GM12878 (cell line): Measurements from ENCODE around the gene AURKAIP1. TPM values are rescaled to one million over a fixed set of nuclear protein-coding genes. Genes with fewer than 3 reads are reported as not detected.

Experiments used
- ATAC-seq: fragments of 200-7000 bp; cut with Tn5 transposase; 3 replicates; pipeline ENCODE4 v1.9.1; 2020; ENCODE audit warnings: mild to moderate bottlenecking, moderate library complexity
- BruUV-seq: library from RNA; stranded (reverse); fragments of 400-500 nt; replicated peaks from 2 replicates; lab custom pipeline; 2021; lab: Mats Ljungman, UMichigan
- CTCF ChIA-PET: fragments of 300-600 bp; sonication (Branson Sonifier 250); formaldehyde crosslinking; extraction: SDS; loops from one replicate; lab custom pipeline; 2021; ENCODE audit warnings: inconsistent platforms; lab: Yijun Ruan, JAX
- POLR2A ChIA-PET: fragments of 350-600 bp; formaldehyde crosslinking; extraction: SDS; loops from one replicate; lab custom pipeline; 2021; ENCODE audit warnings: inconsistent platforms; lab: Charles Lee
- RAD21 ChIA-PET: fragments of 300-600 bp; sonication (Branson Sonifier 250); formaldehyde crosslinking; loops from one replicate; lab custom pipeline; 2023; ENCODE audit warnings: antibody characterized with exemption; ENCODE audit not compliant: unreplicated experiment; lab: Charles Lee
- SMC1A ChIA-PET: fragments of 300-600 bp; sonication (Branson Sonifier 250); formaldehyde crosslinking; loops from one replicate; lab custom pipeline; 2023; ENCODE audit not compliant: unreplicated experiment, uncharacterized antibody; lab: Charles Lee
- DNase-seq: peaks from one replicate; pipeline ENCODE4 v3.0.0-alpha.2; 2011; ENCODE audit warnings: low read depth, low spot score
- FAIRE-seq: peaks from 3 replicates; lab custom pipeline; 2011; peaks lifted over from hg19 to GRCh38; lab: Jason Lieb, UNC
- H2AFZ ChIP-seq: 2 replicates; pipeline ENCODE4 v1.6.0; 2011; ENCODE audit warnings: low read depth, low read length, control low read depth; ENCODE audit not compliant: control insufficient read depth
- H3K27ac ChIP-seq: 2 replicates; pipeline ENCODE4 v1.5.1; 2011; ENCODE audit warnings: control low read depth; ENCODE audit not compliant: control insufficient read depth, insufficient read depth
- H3K27me3 ChIP-seq, 2 experiments: replicated peaks in 1 of 2; 2 replicates each; pipeline versions ENCODE4 v1.6.0 to v1.6.1; 2011; ENCODE audit warnings: low read length in 1 of 2; ENCODE audit not compliant: control insufficient read depth in 2 of 2, insufficient read depth in 2 of 2
- H3K36me3 ChIP-seq, 2 experiments: 2 replicates each; pipeline ENCODE4 v1.5.1; 2011; ENCODE audit warnings: low read length in 1 of 2; ENCODE audit not compliant: control insufficient read depth in 2 of 2, insufficient read depth in 2 of 2
- H3K4me1 ChIP-seq: 2 replicates; pipeline ENCODE4 v1.6.1; 2011; ENCODE audit warnings: mild to moderate bottlenecking, low read length, moderate library complexity, mixed read lengths; ENCODE audit not compliant: control insufficient read depth, insufficient read depth
- H3K4me2 ChIP-seq: 2 replicates; pipeline ENCODE4 v1.6.0; 2011; ENCODE audit warnings: control low read depth; ENCODE audit not compliant: control insufficient read depth, insufficient read depth
- H3K4me3 ChIP-seq: fragments of 200-600 bp; sonication (generic); 2 replicates; pipeline ENCODE4 v1.5.1; 2016
- H3K79me2 ChIP-seq: 2 replicates; pipeline ENCODE4 v1.6.0; 2011; ENCODE audit warnings: low read length; ENCODE audit not compliant: control insufficient read depth, insufficient read depth
- H3K9ac ChIP-seq: 2 replicates; pipeline ENCODE4 v1.8.0; 2011; ENCODE audit warnings: low read length, control low read depth, mixed read lengths; ENCODE audit not compliant: control insufficient read depth, insufficient read depth
- H3K9me3 ChIP-seq: replicated peaks from 3 replicates; pipeline ENCODE4 v1.5.1; 2011; ENCODE audit warnings: mild to moderate bottlenecking, low read length; ENCODE audit not compliant: control insufficient read depth, insufficient read depth
- H4K20me1 ChIP-seq: 2 replicates; pipeline ENCODE4 v1.6.0; 2011; ENCODE audit not compliant: control insufficient read depth, insufficient read depth
- EED ChIP-seq: sonication (generic); IDR thresholded peaks from 2 replicates; pipeline ENCODE4 v1.6.1; 2016; ENCODE audit warnings: antibody characterized with exemption, low read depth
- FOXM1 ChIP-seq: IDR thresholded peaks from 2 replicates; pipeline ENCODE4 v1.6.1; 2012; ENCODE audit warnings: low read depth, mild to moderate bottlenecking, inconsistent platforms, low read length, moderate library complexity
- HDGF ChIP-seq: fragments of 450-650 bp; IDR thresholded peaks from 2 replicates; pipeline ENCODE4 v1.6.1; 2016; ENCODE audit warnings: antibody characterized with exemption
- IKZF1 ChIP-seq: fragments of 450-650 bp; conservative IDR thresholded peaks from 2 replicates; pipeline ENCODE4 v1.6.1; 2017; ENCODE audit warnings: antibody characterized with exemption, mild to moderate bottlenecking
- MEF2B ChIP-seq: fragments of 450-650 bp; IDR thresholded peaks from 2 replicates; pipeline ENCODE4 v1.6.1; 2018; ENCODE audit warnings: mild to moderate bottlenecking, moderate library complexity; ENCODE audit not compliant: partially characterized antibody, poor library complexity, severe bottlenecking
- MTA2 ChIP-seq: fragments of 450-650 bp; IDR thresholded peaks from 2 replicates; pipeline ENCODE4 v1.6.1; 2016; ENCODE audit warnings: low read depth, mild to moderate bottlenecking, moderate library complexity
- NFIC ChIP-seq: IDR thresholded peaks from 2 replicates; pipeline ENCODE4 v1.6.1; 2012; ENCODE audit warnings: low read depth, mild to moderate bottlenecking, inconsistent platforms, low read length, moderate library complexity
- NR2C2 ChIP-seq: IDR thresholded peaks from 2 replicates; pipeline ENCODE4 v1.6.1; 2011; ENCODE audit warnings: borderline replicate concordance, low read depth; ENCODE audit not compliant: control insufficient read depth, insufficient read length
- POLR2AphosphoS2 ChIP-seq: IDR thresholded peaks from 2 replicates; pipeline ENCODE4 v1.6.1; 2011; ENCODE audit warnings: low read depth, mild to moderate bottlenecking, low read length, improper control_type of control experiment, moderate library complexity
- RAD21 ChIP-seq: IDR thresholded peaks from 2 replicates; pipeline ENCODE4 v1.6.1; 2011; ENCODE audit warnings: mild to moderate bottlenecking, low read depth, low read length, moderate library complexity; ENCODE audit not compliant: insufficient read depth
- RB1 ChIP-seq: fragments of 450-650 bp; formaldehyde crosslinking; IDR thresholded peaks from 2 replicates; pipeline ENCODE4 v1.6.1; 2017; ENCODE audit warnings: mild to moderate bottlenecking, borderline replicate concordance
- RBBP5 ChIP-seq: fragments of 200-600 bp; sonication (generic); conservative IDR thresholded peaks from 2 replicates; pipeline ENCODE4 v1.6.1; 2016
- SIX5 ChIP-seq: IDR thresholded peaks from 2 replicates; pipeline ENCODE4 v1.6.1; 2011; ENCODE audit warnings: mild to moderate bottlenecking, low read depth, low read length, moderate library complexity; ENCODE audit not compliant: severe bottlenecking
- SKIL ChIP-seq: fragments of 450-650 bp; IDR thresholded peaks from 2 replicates; pipeline ENCODE4 v1.6.1; 2017; ENCODE audit warnings: mild to moderate bottlenecking, low read depth, inconsistent platforms; ENCODE audit not compliant: poor library complexity, severe bottlenecking
- TCF7 ChIP-seq: IDR thresholded peaks from 2 replicates; pipeline ENCODE4 v1.6.1; 2014; ENCODE audit warnings: antibody characterized with exemption, borderline replicate concordance
- ZBED1 ChIP-seq: IDR thresholded peaks from 2 replicates; pipeline ENCODE4 v1.6.1; 2016; ENCODE audit warnings: borderline replicate concordance
- ZNF384 ChIP-seq: IDR thresholded peaks from 2 replicates; pipeline ENCODE4 v1.6.1; 2012; ENCODE audit warnings: low read depth, mild to moderate bottlenecking, low read length, improper control_type of control experiment, borderline replicate concordance
- WGBS: methylation state at CpG from one replicate; pipeline ENCODE4 v1.1.6; 2016; ENCODE audit warnings: low lambda C conversion rate; ENCODE audit not compliant: insufficient replicate concordance, insufficient coverage; ENCODE audit errors: missing lambda C conversion rate; 5-methylcytosine and 5-hydroxymethylcytosine counted together
- in situ Hi-C: fragments of 300-500 bp; cut with MboI; formaldehyde crosslinking; loops from 9 replicates; pipeline ENCODE4 v1.14.3; 2018; ENCODE audit warnings: mixed read lengths
- intact Hi-C: fragments of 100-400 bp; cut with micrococcal nuclease; formaldehyde crosslinking; loops from one replicate; pipeline ENCODE4 v1.14.2; 2022; ENCODE audit not compliant: unreplicated experiment
- polyA plus RNA-seq, 11 experiments: library from polyadenylated mRNA; depleted of rRNA in 4 of 11; unstranded in 6 of 11; stranded (reverse) in 5 of 11; fragments of >200 nt; fragmentation: Nextera tagmentation in 4 of 11; fragmentation: Illumina TruSeq in 1 of 11; extraction: Ambion mirVana in 4 of 11; extraction: Trizol in 1 of 11; gene quantifications; 1 replicate in 1 of 11; 2 replicates in 10 of 11; pipeline versions ENCODE4 v1.2.1 to v1.2.3, GENCODE V29; 2011 to 2016; ENCODE audit warnings: inconsistent platforms in 2 of 11, missing spikeins in 2 of 11, low read depth in 1 of 11
- total RNA-seq, 4 experiments: library from RNA; depleted of rRNA in 3 of 4; stranded (reverse); fragments of >200 nt in 3 of 4; fragmentation: Illumina TruSeq in 1 of 4; extraction: Trizol in 1 of 4; gene quantifications; 2 replicates each; pipeline versions ENCODE4 v1.2.1 to v1.2.3, GENCODE V29; 2013 to 2021

Gene AURKAIP1
- total and polyA plus RNA-seq, 10 of the 15 experiments (the other 5 are each of a cell fraction or from before 2014, with no cell fraction given), result 6.5 to 366 (median 120) TPM

- Histone ChIP-seq H3K79me2 (no peaks in the 10 kb centered on the region), H3K36me3 (peaks cover 0 to 2% of the 10 kb centered on the region in 2 experiments; a peak in 3 of 4 replicates), H3K4me1 (no peaks in the 10 kb centered on the region), H3K27me3 (no peaks in the 10 kb centered on the region), H3K9me3 (no peaks in the 10 kb centered on the region), H4K20me1 (no peaks in the 10 kb centered on the region), H2AFZ (no peak overlapping the region), H3K4me3 (no peak overlapping the region), H3K27ac (no peak overlapping the region), H3K4me2 (no peak overlapping the region), H3K9ac (no peak overlapping the region)
- RAD21 ChIA-PET, result no interaction called here
- DNase-seq (no peak), ATAC-seq (no peak), FAIRE-seq (no peak)
- intact Hi-C loops (no loop called here), in situ Hi-C loops (no loop called here)
- no peak for TF ChIP-seq MTA2
- no peak for TF ChIP-seq SIX5
- no peak for TF ChIP-seq NR2C2
- TF ChIP-seq EED, result no peak
- TF ChIP-seq FOXM1, result no peak
- no peak for TF ChIP-seq ZNF384
- TF ChIP-seq RBBP5, result no peak
- TF ChIP-seq POLR2AphosphoS2, result no peak
- TF ChIP-seq RAD21, result no peak
- no peak for TF ChIP-seq MEF2B
- no peak for TF ChIP-seq NFIC
- TF ChIP-seq TCF7, result no peak
- TF ChIP-seq HDGF, result no peak
- TF ChIP-seq SKIL, result no peak
- TF ChIP-seq ZBED1, result no peak
- TF ChIP-seq IKZF1, result no peak
- no peak for TF ChIP-seq RB1
- SMC1A ChIA-PET, result no interaction called here
- BruUV-seq, result TSS peak; percentile 49
- POLR2A ChIA-PET, result no interaction called here
- CTCF ChIA-PET, result no interaction called here
- WGBS, result 89% methylated on average over 16 of the region's 16 CpGs
These were observed 39.7 kb downstream of the AURKAIP1 start for GRCh38 chr1:1335283-1335682.
